Ramos (cell line): Measurements from ENCODE around the gene KLHDC4.

ENCODE experiments used
- in situ Hi-C: fragments of 300-500 bp; cut with MboI; formaldehyde crosslinking; loops from one replicate; pipeline ENCODE4 v1.14.3; 2022; ENCODE audit warnings: low sequenced_read_pairs; ENCODE audit not compliant: unreplicated experiment

Gene KLHDC4

DNA sequence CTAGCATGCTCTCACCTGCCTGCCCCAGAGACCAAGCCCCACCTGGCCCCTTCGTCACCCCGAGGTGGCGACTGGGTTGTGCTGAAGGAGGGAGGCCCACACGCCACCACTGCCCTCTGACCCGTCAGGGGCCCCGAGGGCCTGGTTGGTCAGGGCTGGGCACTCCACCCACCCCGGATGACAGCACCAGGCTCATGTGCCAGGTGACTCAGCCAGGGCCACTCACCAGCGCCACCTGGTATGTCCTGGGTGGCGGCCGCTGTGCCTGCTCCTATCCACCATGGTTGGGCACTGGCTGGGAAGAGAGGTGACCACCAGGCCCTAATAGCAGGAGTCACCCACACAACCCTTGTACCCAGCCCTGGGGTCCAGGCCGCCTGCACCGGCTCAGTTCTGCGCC, 94.6 kb downstream of the KLHDC4 start:
- in situ Hi-C loops = no loop called here

DNA sequence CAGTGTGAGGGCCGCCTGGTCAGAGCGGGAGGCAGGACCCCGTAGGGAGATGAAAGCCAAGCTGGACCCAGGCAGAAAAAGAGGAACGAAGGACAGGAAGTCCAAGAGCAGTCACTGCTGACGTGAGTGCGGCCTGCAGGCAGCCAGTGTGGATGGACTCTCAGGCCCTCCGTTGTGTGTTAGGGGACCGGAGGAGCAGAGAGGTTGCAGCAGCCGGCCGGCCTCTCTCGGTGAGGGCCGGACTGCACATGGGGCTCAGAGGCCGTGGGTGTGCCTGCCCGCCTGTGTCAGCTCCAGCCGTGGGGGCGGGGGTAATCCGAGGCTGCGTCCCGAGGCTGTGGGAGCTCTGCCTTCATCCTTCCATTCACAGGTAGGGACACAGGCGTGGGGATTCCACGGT, 96.1 kb downstream of the KLHDC4 start:
- in situ Hi-C loops = no loop called here

- in situ Hi-C loops = no loop called here
Measured at GRCh38 chr16:87667946-87668345, 97.8 kb downstream of the KLHDC4 start.

DNA sequence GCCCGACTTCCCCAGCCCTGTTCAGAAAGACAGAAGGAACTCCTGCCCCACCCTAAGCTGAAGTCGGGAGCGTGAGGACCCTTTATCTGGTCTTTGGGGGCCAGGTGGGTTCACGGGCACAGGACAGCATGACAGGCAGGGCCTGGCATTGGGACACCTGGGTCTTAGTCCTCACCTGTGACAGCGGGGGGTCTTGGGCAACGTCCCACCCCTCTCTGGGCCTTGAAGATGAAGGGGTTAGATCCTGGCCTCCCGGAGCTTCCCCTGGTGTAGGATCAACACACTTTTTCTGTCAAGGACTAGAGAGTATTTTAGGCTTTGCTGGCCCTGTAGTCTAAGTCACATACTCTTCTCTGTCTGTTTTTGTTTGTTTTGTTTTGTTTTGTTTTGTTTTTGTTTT, 98.3 kb downstream of the KLHDC4 start:
- in situ Hi-C loops = no loop called here

DNA sequence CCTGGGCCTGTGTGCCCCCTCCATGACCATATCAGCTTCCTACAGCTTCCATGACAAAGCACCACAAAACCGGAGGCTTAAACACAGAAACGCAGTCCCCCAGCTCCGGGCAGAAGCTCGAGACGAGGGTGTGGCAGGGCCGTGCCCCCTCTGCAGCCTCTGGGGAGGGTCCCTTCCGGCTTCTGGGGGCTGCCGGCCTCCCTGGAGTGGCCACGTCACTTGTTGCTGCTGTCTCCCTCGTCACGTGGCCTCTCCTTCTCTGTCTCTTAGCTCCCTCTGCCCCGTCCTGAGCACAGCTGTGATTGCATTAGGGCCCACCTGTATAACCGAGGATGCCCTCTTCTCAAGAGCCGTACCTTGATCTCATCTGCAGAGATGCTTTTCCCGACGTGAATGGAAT, 98.9 kb downstream of the KLHDC4 start:
- in situ Hi-C loops = no loop called here

DNA sequence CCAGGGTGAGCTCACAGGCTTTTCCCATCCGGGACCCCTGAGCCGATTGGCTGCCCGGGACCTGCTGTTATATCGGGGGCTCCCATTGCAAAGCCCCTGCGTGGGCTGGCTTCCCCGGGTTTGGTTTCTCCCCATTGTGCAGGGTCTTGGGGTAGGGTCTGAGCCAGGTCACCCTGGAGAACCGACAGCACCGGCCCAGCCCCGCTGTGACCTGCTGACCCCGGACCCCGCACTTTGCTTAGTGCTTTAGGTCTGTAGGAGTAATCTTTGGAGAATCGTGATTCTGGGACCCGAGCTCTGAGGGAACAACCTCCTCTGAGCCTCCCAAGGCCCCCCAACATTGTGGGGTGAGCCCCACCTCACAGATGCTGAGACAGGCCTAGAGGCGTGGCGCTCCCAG, 100.6 kb downstream of the KLHDC4 start:
- in situ Hi-C loops = no loop called here

DNA sequence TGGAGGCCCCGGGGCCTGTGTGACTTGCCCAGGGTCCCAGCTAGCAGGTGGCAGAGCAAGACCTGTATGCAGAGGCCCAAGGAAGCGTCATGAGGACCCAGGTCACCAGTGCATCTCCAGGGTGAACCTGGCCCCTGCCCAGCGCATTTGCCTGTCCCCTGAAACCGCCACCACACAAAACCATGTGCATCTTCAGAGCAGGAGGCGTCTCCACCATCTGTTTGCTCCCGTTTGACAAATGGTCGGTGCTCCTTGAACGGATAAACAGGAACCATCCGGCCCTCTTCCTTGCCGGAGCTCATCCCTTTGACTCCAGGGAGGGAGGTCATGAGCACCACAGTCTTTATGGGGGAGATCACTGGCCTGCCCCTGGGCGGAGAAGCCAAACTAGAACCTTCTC, 101.0 kb downstream of the KLHDC4 start:
- in situ Hi-C loops = no loop called here

DNA sequence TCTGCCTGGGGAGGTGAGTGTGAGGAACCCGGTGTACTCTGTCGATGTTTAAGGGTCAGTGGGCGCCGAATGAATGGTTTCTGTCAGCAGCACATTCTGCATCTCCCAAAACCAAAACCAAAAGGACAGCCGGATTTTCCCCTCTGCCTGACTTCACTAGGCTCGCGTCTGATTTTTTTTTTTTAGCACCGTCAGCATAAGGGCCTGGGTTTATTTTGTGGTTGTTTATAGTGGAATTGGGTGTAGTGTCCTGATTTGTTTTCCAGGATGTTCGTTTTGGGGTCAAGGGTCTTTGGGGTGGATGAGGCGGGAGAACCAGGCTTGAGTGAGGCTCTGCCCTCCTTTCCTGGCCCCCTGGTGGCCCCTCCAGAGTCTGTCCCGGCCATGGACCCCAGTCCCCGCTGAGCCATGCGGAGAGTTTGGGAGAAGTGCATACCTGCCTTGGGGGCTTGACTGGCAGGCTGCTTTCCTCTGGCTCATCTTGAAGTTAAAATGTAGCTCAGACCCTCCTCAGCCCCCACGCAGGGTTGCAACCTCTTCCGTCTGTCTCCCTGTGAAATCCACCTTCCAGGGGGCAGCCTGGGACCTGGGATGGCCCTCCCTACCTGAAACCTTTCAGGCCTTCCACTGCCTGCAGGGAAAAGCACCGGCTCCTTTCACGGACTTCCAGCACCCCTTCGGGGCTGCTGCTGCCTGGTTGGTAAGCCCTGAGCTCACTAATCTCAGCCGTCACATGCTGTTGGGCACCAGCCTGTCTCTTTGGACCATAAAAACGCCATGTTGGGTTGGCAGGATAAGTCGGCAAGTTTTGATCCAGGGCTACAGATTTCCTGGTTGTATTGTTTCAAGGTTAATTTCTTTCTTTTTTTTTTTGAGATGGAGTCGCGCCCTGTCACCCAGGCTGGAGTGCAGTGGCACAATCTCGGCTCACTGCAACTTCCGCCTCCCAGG, 103.3 kb downstream of the KLHDC4 start:
- in situ Hi-C loops = no loop called here

DNA sequence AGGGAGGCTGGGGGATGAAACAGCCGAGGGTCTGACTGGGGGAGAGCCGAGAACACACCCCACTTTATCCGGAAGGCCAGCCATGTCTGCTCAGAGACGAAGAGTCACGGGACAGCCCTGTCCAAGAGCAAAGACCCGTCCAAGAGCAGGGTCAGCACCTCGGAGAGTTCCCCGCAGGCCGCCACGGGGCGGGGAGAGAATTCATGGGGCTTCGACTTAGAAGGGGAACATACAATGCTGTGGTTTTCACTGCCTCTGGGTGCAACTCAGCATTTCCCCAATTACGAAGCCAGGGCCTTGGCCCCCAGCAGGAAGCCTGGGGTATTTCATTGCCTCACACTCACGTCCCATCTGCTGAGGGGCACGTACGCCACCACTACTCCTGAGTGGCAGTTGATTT, 104.2 kb downstream of the KLHDC4 start:
- in situ Hi-C loops = no loop called here

DNA sequence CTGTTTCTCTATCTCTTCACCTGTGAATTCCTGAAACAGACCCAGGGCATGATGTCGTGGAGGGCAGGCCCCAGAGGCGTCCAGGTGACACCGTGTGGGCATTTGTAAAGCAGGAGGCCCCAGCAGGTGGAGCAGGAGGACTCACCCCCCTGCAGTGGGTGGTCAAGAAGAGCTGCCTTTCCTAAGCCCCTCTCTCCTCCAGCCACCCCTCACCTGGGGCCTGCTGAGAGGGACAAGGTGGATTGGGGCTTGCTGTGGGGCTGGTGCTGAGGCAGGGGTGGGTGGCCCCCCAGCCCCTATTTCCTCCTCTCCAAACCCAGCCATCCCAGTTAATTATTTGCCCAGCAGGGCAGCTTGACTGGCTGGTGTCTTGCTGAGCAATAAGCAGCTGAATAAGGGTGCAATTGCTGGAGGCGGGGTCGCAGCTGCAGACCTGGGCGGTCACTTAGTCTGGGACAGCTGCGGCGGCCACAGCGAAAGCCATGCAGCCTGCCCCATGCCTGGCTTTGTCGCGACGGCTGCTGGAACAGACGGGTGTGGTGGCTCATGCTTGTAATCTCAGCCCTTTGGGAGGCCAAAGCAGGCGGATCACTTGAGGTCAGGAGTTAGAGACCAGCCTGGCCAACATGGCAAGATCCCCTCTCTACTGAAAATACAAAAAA, 107.1 kb downstream of the KLHDC4 start:
- in situ Hi-C loops = no loop called here
